Measurements from ENCODE around the gene PCNX1.
"Not testable (repeated sequence)": the region's sequence is repeated elsewhere in the genome, so short reads cannot be mapped to it uniquely, and the experiment has no call there.

Gene PCNX1

GRCh38 chr14:70907176-70907995, at the start of gene PCNX1:
TSS of gene PCNX1 (plus strand) at chr14:70907459. CDS start at chr14:70907851, 392 bp downstream.
- DNase-seq: peak; percentile 94

- no peak for DNase-seq
Observed at GRCh38 chr14:70857496-70857890, 49.8 kb upstream of the PCNX1 start.

- no peak for DNase-seq
Observed at GRCh38 chr14:70858641-70859040, 48.6 kb upstream of the PCNX1 start.

GRCh38 chr14:70866992-70867391, 40.3 kb upstream of the PCNX1 start:
- DNase-seq: not testable (repeated sequence)

- DNase-seq: no peak
Observed at GRCh38 chr14:70871001-70871400, 36.3 kb upstream of the PCNX1 start.

GRCh38 chr14:70871863-70872677, 35.2 kb upstream of the PCNX1 start:
- DNase-seq: no peak

GRCh38 chr14:70872678-70873020, 34.6 kb upstream of the PCNX1 start:
- no peak for DNase-seq

- no peak for DNase-seq
Observed at GRCh38 chr14:70873627-70874026, 33.6 kb upstream of the PCNX1 start.

- not testable (repeated sequence) for DNase-seq
Observed at GRCh38 chr14:70875811-70876460, 31.3 kb upstream of the PCNX1 start.

- DNase-seq: no peak
Observed at GRCh38 chr14:70879448-70879847, 27.8 kb upstream of the PCNX1 start.

GRCh38 chr14:70880888-70881287, 26.4 kb upstream of the PCNX1 start:
- DNase-seq: not testable (repeated sequence)

GRCh38 chr14:70881549-70882177, 25.6 kb upstream of the PCNX1 start:
- DNase-seq: no peak

GRCh38 chr14:70882776-70883492, 24.3 kb upstream of the PCNX1 start:
- DNase-seq: no peak

- DNase-seq: no peak
Observed at GRCh38 chr14:70884595-70885342, 22.5 kb upstream of the PCNX1 start.

GRCh38 chr14:70885343-70886022, 21.8 kb upstream of the PCNX1 start:
- no peak for DNase-seq

- DNase-seq: no peak
Observed at GRCh38 chr14:70886421-70887206, 20.6 kb upstream of the PCNX1 start.

GRCh38 chr14:70887207-70887681, 20.0 kb upstream of the PCNX1 start:
- no peak for DNase-seq

- DNase-seq: no peak
Observed at GRCh38 chr14:70887737-70888499, 19.3 kb upstream of the PCNX1 start.

- DNase-seq: no peak
Observed at GRCh38 chr14:70888681-70889175, 18.5 kb upstream of the PCNX1 start.

Measured in right forelimb (tissue), 1 donor.